Stimulated activated CD4-positive, alpha-beta T cell treated with anti-CD3 and anti-CD28 coated beads, Interleukin-12 subunit alpha, Interleukin-12 subunit beta, amount 100 ng/mL, for 4 hours (primary cell): ENCODE results near the gene TRRAP.
"Not testable (repeated sequence)": the region's sequence is repeated elsewhere in the genome, so short reads cannot be mapped to it uniquely, and the experiment has no call there.

ENCODE experiments used
- DNase-seq: peaks from one replicate; pipeline ENCODE4 v3.0.0-alpha.2; 2020

The TRRAP gene

DNA sequence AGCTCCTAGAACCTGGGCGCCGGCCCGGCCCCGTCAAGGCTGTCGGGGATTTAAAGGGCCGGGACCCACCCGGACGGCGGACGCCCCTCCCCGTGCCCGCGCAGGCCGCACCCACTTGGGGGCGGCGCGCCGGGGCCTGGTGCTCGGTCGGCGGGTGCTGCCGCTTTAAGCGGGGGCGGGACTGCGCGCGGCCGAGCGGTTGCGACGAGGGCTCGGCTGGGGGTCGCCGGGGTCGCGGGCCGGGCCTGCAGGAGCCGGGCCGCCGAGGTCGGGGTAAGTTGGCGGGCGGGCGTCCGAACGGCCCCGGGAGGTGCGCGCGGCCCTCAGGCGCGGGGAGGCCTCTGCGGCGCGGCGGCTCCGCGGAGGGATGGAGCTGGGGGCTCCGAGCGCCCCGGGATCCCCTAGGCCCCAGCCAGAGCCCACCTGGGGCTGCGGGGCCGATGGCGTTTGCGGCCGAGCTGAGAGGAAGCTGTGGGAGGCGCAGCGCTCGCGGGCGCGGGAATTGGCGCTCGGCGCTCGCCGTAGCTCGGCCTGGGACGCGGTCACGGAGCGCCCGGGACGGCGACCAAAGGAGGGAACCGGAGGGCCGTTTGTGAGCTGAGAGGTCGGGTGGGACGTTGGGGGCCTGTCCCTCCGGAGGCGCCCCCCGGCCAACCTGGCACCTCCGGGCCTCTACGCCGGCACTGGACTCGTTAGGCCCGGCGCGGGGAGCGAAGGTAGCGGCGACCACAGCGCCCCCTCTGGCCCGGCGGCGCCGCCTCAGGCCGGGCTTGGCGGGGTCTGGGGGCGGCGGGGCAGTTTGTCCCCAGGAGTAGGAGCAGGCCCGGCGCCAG is at the start of gene TRRAP:
TRRAP (plus strand) TSS at position 168 of the 833 bp plus-strand sequence. CDS start 2,619 bp downstream, outside the sequence.
- peak; percentile 79 for DNase-seq

- DNase-seq: no peak
Measured at GRCh38 chr7:98830972-98831548, 47.3 kb upstream of the TRRAP start.

GRCh38 chr7:98831641-98832221 is 46.6 kb upstream of the TRRAP start:
- DNase-seq: peak; percentile 30

DNA sequence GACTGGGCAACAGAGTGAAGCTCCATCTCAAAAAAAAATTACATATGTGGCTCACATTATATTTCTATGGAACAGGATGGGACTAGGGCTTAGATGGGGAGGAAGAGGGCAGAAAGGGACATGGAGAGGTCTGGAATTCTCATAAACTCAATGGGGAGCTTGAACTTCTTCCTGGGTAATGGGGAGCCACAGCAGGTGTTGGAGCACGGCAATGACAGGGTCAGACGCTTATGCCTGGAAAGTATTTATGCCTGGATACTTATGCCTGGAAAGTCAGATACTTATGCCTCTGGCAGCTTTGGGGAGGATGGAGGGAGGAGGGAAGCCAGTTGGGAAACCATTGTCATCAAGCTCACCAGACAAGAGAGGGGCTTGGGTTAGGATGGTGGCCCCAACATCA is 45.3 kb upstream of the TRRAP start:
- no peak for DNase-seq

- no peak for DNase-seq
Measured at GRCh38 chr7:98834949-98835348, 43.4 kb upstream of the TRRAP start.

- peak; percentile 4 for DNase-seq
Measured at GRCh38 chr7:98836811-98837629, 41.3 kb upstream of the TRRAP start.

- DNase-seq: no peak
Measured at GRCh38 chr7:98837630-98837972, 40.7 kb upstream of the TRRAP start.

- no peak for DNase-seq
Measured at GRCh38 chr7:98840096-98840495, 38.2 kb upstream of the TRRAP start.

DNA sequence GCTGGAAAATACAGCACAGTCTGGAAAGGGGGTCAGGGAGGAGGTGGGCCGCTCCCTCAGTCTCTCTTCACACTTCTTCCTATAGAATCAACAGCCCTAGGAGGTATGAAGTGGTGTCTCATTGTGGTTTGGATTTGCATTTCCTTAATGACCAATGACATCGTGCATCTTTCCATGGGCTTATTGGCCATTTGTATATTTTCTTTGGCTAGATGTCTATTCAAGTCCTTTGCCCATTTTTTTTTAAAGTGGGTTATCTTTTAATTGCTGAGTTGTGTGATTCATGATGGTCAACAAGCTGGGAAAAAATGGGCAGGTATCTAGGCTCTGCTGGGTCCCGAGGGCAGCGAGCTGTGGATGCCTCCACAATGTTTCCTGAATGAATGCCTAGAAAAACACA is 37.6 kb upstream of the TRRAP start:
- no peak for DNase-seq

DNA sequence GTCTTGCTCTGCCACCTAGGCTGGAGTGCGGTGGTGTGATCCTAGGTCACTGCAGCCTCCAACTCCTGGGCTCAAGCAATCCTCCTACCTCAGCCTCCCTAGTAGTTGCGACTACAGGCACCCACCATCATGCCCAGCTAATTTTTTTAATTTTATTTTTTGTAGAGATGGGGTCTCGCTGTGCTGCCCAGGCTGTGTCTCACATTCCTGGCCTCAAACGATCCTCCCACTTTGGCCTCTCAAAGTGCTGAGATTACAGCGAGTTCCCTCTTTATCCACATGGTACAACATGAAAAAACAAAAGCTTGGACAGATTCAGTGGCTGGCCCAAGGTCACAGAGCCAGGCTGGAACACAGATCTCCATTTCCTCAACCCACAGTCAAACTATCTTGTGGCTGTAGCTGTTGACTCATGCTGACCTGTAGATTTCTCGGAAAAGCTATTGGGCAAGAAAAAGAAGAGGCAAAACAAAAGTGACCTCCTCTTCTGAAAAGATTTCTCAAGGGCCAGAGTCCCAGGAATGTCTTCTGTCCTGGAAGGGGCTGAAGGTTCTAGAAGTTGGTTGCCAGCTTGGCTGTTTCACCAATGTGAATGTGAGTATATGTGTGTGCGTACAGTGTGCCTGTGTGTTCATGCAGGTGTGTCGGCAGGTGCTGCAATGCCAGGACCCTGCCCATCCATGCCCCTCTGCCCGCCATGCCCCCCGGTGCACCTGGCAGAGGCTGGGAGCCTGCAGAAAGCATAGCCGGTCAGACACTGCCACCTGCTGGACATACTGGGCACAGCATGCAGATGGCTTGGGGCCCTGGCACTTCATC is 36.9 kb upstream of the TRRAP start:
- peak; percentile 70 for DNase-seq

- DNase-seq: not testable (repeated sequence)
Measured at GRCh38 chr7:98842552-98842951, 35.8 kb upstream of the TRRAP start.

- DNase-seq: no peak
Measured at GRCh38 chr7:98848918-98849317, 29.4 kb upstream of the TRRAP start.

- no peak for DNase-seq
Measured at GRCh38 chr7:98852826-98853225, 25.5 kb upstream of the TRRAP start.

GRCh38 chr7:98855610-98856422 is 22.5 kb upstream of the TRRAP start:
- DNase-seq: no peak

GRCh38 chr7:98860071-98860470 is 18.3 kb upstream of the TRRAP start:
- no peak for DNase-seq

- DNase-seq: no peak
Measured at GRCh38 chr7:98862203-98862602, 16.1 kb upstream of the TRRAP start.

- no peak for DNase-seq
Measured at GRCh38 chr7:98862716-98863420, 15.5 kb upstream of the TRRAP start.

- DNase-seq: no peak
Measured at GRCh38 chr7:98863601-98864000, 14.7 kb upstream of the TRRAP start.

DNA sequence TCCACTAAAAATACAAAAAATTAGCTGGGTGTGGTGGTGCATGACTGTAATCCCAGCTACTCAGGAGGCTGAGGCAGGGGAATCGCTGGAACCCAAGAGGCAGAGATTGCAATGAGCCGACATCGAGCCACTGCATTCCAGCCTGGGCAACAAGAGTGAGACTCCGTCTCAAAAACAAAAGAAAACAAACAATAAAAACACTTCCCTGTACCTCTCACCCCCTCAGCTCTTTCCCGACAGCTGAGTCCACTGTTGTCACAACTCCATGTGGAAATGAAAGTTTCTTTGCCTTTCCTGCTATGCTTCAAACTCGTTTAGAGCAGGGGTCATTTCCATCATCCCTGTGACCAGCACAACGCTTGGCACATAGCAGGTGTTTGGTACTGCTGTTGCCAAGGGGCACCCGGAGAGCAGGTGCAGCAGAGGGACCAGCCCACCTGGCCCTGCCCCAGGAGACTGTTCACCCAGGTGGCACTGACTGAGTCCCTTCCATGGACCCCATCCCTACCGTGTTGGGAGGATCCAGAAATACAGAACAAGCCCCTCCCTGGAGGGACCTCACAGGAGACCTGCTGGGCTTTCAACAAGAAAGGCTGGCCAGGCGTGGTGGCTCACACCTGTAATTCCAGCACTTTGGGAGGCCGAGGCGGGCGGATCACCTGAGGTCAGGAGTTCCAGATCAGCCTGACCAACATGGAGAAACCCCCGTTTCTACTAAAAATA is 13.4 kb upstream of the TRRAP start:
- no peak for DNase-seq

- DNase-seq: no peak
Measured at GRCh38 chr7:98866351-98866750, 12.0 kb upstream of the TRRAP start.
